Measurements from ENCODE around the gene RMI2.

The RMI2 gene

DNA sequence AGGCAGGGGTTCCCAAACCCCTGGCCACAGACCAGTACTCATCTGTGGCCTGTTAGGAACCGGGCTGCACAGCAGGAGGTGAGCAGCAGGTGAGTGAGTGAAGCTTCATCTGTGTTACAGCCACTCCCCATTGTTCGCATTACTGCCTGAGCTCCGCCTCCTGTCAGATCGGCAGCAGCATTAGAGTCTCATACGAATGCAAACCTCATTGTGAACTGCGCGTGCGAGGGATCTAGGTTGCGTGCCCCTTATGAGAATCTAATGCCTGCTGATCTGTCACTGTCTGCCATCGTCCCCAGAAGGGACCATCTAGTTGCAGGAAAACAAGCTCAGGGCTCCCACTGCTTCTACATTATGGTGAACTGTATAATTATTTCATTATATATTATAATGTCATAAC lies 25.1 kb upstream of the RMI2 start:
- Mint-ChIP-seq H3K27me3 (ENCODE audit: low read depth) (peaks cover 4% of the 10 kb centered on the region), H3K36me3 (ENCODE audit: low read depth) (no peaks in the 10 kb centered on the region)

DNA sequence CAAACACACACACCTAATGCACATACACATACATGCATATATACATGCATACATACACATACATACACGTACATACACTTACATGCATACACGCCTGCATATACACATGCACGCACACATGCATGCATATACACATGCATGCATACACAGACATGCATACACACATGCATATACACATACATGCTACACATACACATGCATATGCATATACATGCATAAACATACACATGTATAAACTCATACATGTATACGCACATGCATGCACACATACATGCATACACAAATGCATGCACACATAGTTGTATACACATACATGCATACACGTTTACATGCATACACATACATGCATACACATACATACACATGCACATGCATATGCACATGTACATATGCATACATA lies 23.6 kb upstream of the RMI2 start:
- Mint-ChIP-seq H3K27ac (no peak overlapping the region), H3K9me3 (no peaks in the 10 kb centered on the region), H3K4me3 (no peak overlapping the region), H3K36me3 (ENCODE audit: low read depth) (no peaks in the 10 kb centered on the region), H3K27me3 (ENCODE audit: low read depth) (no peaks in the 10 kb centered on the region), H3K4me1 (peaks cover 7% of the 10 kb centered on the region)
- TF ChIP-seq, protein P1, sequence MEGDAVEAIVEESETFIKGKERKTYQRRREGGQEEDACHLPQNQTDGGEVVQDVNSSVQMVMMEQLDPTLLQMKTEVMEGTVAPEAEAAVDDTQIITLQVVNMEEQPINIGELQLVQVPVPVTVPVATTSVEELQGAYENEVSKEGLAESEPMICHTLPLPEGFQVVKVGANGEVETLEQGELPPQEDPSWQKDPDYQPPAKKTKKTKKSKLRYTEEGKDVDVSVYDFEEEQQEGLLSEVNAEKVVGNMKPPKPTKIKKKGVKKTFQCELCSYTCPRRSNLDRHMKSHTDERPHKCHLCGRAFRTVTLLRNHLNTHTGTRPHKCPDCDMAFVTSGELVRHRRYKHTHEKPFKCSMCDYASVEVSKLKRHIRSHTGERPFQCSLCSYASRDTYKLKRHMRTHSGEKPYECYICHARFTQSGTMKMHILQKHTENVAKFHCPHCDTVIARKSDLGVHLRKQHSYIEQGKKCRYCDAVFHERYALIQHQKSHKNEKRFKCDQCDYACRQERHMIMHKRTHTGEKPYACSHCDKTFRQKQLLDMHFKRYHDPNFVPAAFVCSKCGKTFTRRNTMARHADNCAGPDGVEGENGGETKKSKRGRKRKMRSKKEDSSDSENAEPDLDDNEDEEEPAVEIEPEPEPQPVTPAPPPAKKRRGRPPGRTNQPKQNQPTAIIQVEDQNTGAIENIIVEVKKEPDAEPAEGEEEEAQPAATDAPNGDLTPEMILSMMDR (IDR thresholded peaks at IDR 0.05; ENCODE audit: unreplicated experiment in 3 of 3) = no peak

More for the DNA sequence above, 25.1 kb upstream of the RMI2 start:
- H3K4me1 Mint-ChIP-seq = peaks cover 15% of the 10 kb centered on the region
- no peaks in the 10 kb centered on the region for H3K9me3 Mint-ChIP-seq
- H3K27ac Mint-ChIP-seq = no peak overlapping the region
- H3K4me3 Mint-ChIP-seq = no peak overlapping the region
- TF ChIP-seq, protein P1 (IDR thresholded peaks at IDR 0.05; ENCODE audit: unreplicated experiment in 3 of 3) = no peak

DNA sequence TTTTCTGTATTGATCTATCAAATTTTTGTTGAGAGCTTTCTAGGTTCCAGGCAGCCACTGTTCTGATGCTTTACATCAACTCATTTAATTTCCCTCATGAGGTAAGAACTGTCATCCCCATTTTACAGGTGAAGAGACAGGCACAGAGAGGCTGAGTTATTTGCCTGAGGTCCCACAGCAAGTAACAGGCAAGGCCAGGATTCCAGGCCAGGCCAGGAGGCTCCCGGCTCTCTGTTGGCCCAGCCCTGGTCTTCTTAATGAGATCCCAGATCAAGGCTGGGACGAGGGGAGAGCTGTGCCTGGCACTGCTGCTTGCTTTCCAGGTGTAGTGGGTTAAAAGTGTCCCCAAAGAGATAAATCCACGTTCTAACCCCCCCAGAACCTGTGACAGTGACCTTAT lies 22.4 kb upstream of the RMI2 start:
- no peak overlapping the region for H3K4me3 Mint-ChIP-seq
- H3K4me1 Mint-ChIP-seq = peaks cover 10% of the 10 kb centered on the region
- H3K27ac Mint-ChIP-seq = peak overlapping the region in 2 of 3 experiments; percentile 33 to 42
- H3K36me3 Mint-ChIP-seq (ENCODE audit: low read depth) = no peaks in the 10 kb centered on the region
- H3K27me3 Mint-ChIP-seq (ENCODE audit: low read depth) = no peaks in the 10 kb centered on the region
- H3K9me3 Mint-ChIP-seq = no peaks in the 10 kb centered on the region
- TF ChIP-seq, protein P1 (IDR thresholded peaks at IDR 0.05; ENCODE audit: unreplicated experiment in 3 of 3) = no peak

DNA sequence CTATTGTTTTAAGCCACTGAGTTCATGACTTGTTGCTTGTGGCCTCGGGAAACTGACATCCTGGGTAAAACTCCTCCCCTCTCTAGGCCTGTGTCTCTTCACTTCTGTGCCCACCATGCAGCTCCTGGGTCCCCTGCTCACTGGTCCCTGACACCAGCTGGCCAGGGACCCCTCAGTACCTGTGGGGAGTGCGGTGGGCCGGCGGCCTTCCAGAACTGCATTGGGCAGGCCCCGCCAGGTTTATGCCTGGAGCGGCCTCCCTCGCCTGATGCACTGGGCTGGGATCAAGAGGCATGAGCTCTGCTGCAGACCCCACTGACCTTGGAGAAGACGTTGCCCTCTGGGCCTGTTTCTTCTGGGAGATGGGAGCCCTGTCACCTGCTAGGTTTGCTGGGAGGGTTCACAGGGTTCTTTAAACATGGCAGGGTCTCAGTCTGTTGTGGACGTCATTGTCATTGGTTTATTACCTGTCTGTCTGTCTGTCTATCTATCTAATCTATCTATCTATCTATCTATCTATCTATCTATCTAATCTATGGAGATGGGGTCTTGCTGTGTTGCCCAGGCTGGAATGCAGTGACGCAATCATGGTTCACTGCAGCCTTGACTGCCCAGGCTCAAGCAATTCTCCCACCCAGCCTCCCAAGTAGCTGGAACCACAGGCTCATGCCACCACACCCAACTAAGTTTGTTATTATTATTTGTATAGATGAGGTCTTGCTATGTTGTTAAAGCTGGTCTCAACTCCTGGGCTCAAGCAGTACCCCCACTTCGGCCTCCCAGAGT lies 21.5 kb upstream of the RMI2 start:
- H3K27ac Mint-ChIP-seq = peak overlapping the region in 2 of 3 experiments; percentile 33 to 42
- no peaks in the 10 kb centered on the region for H3K36me3 Mint-ChIP-seq (ENCODE audit: low read depth)
- H3K4me3 Mint-ChIP-seq = no peak overlapping the region
- no peaks in the 10 kb centered on the region for H3K9me3 Mint-ChIP-seq
- peaks cover 16% of the 10 kb centered on the region for H3K4me1 Mint-ChIP-seq
- no peaks in the 10 kb centered on the region for H3K27me3 Mint-ChIP-seq (ENCODE audit: low read depth)
- TF ChIP-seq, protein P1 (IDR thresholded peaks at IDR 0.05; ENCODE audit: unreplicated experiment in 3 of 3) = no peak

DNA sequence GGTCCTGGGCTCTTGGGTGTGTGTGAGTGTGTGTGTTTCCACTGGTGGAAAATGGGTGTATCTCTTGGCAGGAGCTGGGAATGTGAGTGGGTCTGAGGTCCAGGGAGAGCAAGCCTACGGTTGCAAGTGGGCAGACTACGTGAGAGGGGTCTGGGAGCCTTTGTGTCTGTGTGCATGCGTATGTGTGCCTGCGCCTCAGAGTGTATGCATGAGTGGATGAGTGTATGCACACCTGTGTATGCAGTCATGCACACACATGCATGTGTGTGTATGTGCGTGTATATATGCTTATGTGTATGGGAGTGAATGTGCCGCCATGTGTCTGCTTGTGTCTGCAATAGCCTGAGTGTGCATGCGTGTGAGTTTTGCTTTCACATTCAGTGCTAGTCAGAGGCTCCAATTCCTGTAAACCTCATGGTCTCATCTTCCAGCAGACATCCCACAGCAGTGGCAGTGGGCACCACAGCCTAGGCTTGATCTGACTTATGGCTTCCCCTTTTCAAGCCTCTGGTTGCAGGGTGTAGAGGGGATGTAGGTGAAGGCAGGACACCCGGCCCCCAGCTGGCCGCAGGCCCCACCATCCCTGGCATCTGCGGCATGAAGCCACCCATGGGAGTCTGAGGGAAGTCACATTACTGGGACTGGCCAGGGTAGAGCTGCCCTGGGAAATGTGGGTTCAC lies 19.7 kb upstream of the RMI2 start:
- H3K4me3 Mint-ChIP-seq = no peak overlapping the region
- H3K27me3 Mint-ChIP-seq (ENCODE audit: low read depth) = no peaks in the 10 kb centered on the region

More for the DNA sequence above, 19.7 kb upstream of the RMI2 start:
- no peaks in the 10 kb centered on the region for H3K36me3 Mint-ChIP-seq (ENCODE audit: low read depth)
- no peaks in the 10 kb centered on the region for H3K9me3 Mint-ChIP-seq
- peak overlapping the region in 2 of 3 experiments; percentile 15 to 54 for H3K27ac Mint-ChIP-seq
- TF ChIP-seq, protein P1 (IDR thresholded peaks at IDR 0.05; ENCODE audit: unreplicated experiment in 3 of 3) = no peak
- H3K4me1 Mint-ChIP-seq = peaks cover 29% of the 10 kb centered on the region

Measured in nephron (organoid).